HL-60 (cell line): ENCODE measurements around the gene EFCC1.

ENCODE experiments used
- GABPA ChIP-seq: IDR thresholded peaks from 2 replicates; pipeline ENCODE4 v1.6.1; 2012; ENCODE audit warnings: low read depth
- POLR2AphosphoS5 ChIP-seq: IDR thresholded peaks from 2 replicates; pipeline ENCODE4 v1.6.1; 2012; ENCODE audit warnings: low read depth
- SPI1 ChIP-seq: IDR thresholded peaks from 2 replicates; pipeline ENCODE4 v1.6.1; 2012; ENCODE audit warnings: low read depth, mild to moderate bottlenecking, borderline replicate concordance
- TF ChIP-seq, protein P1 (sequence below): IDR thresholded peaks from one replicate; pipeline ENCODE4 v1.5.1; 2011; ENCODE audit warnings: low read length, control low read depth, inconsistent platforms; ENCODE audit not compliant: insufficient read depth
- TF ChIP-seq, protein P2 (sequence below): IDR thresholded peaks from 2 replicates; pipeline ENCODE4 v1.6.1; 2012; ENCODE audit warnings: low read depth; ENCODE audit not compliant: insufficient replicate concordance

DNA sequence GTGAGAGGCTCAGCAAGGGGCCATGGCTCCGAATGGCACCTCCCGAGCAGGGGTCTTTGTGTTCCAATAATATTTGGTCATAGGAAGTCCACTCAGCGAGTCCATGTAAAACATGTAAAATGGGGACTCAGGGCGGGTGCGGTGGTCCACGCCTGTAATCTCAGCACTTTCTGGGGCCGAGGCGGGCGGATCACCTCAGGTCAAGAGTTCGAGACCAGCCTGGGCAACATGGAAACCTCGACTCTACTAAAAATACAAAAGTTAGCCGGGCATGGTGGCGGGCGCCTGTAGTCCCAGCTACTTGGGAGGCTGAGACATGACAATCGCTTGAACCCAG lies 26.4 kb downstream of the EFCC1 start:
- TF ChIP-seq, protein P1, sequence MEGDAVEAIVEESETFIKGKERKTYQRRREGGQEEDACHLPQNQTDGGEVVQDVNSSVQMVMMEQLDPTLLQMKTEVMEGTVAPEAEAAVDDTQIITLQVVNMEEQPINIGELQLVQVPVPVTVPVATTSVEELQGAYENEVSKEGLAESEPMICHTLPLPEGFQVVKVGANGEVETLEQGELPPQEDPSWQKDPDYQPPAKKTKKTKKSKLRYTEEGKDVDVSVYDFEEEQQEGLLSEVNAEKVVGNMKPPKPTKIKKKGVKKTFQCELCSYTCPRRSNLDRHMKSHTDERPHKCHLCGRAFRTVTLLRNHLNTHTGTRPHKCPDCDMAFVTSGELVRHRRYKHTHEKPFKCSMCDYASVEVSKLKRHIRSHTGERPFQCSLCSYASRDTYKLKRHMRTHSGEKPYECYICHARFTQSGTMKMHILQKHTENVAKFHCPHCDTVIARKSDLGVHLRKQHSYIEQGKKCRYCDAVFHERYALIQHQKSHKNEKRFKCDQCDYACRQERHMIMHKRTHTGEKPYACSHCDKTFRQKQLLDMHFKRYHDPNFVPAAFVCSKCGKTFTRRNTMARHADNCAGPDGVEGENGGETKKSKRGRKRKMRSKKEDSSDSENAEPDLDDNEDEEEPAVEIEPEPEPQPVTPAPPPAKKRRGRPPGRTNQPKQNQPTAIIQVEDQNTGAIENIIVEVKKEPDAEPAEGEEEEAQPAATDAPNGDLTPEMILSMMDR = no peak
- TF ChIP-seq POLR2AphosphoS5 (no peak), GABPA (no peak), SPI1 (no peak)
- TF ChIP-seq, protein P2, sequence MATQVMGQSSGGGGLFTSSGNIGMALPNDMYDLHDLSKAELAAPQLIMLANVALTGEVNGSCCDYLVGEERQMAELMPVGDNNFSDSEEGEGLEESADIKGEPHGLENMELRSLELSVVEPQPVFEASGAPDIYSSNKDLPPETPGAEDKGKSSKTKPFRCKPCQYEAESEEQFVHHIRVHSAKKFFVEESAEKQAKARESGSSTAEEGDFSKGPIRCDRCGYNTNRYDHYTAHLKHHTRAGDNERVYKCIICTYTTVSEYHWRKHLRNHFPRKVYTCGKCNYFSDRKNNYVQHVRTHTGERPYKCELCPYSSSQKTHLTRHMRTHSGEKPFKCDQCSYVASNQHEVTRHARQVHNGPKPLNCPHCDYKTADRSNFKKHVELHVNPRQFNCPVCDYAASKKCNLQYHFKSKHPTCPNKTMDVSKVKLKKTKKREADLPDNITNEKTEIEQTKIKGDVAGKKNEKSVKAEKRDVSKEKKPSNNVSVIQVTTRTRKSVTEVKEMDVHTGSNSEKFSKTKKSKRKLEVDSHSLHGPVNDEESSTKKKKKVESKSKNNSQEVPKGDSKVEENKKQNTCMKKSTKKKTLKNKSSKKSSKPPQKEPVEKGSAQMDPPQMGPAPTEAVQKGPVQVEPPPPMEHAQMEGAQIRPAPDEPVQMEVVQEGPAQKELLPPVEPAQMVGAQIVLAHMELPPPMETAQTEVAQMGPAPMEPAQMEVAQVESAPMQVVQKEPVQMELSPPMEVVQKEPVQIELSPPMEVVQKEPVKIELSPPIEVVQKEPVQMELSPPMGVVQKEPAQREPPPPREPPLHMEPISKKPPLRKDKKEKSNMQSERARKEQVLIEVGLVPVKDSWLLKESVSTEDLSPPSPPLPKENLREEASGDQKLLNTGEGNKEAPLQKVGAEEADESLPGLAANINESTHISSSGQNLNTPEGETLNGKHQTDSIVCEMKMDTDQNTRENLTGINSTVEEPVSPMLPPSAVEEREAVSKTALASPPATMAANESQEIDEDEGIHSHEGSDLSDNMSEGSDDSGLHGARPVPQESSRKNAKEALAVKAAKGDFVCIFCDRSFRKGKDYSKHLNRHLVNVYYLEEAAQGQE = no peak
